ENCODE results near the gene HERC2. TPM values are rescaled to one million over a fixed set of nuclear protein-coding genes. Genes with fewer than 3 reads are reported as not detected.
A peak's percentile ranks its signal among the peaks of the same experiment; 100 is the strongest.

HERC2 gene
- total and polyA plus RNA-seq, 9 of the 15 experiments (the other 6 are each of a cell fraction or from before 2014, with no cell fraction given): 10.6 to 84.0 (median 42.6) TPM

GRCh38 chr15:28079313-28079969 lies 242.5 kb downstream of the HERC2 start:
- ChIA-PET POLR2A (interaction anchor here (0.7 kb wide), 1 partner anchor 122 kb away, joined by 3 read pairs; no protein-coding TSS in a partner anchor), CTCF (ENCODE audit: low intra/inter-chr PET ratio) (no interaction called here)
- in situ Hi-C loops (cut with MboI) (no loop called here), intact Hi-C loops (cut with micrococcal nuclease) (no loop called here)
- no peaks in the 10 kb centered on the region for H3K4me1 ChIP-seq (replicated peaks in 1 of 2; ENCODE audit: control insufficient read depth in 2 of 2, insufficient read depth in 2 of 2, low read length in 2 of 2)
- no peak overlapping the region for H3K9ac ChIP-seq (ENCODE audit: insufficient read depth in 1 of 2, low read depth in 2 of 2, low read length in 2 of 2)
- H3K9me1 ChIP-seq (ENCODE audit: control insufficient read depth, insufficient read depth, low read length): no peaks in the 10 kb centered on the region
- H3K4me2 ChIP-seq (ENCODE audit: insufficient read depth, low read length): no peak overlapping the region
- no peak overlapping the region for H2AFZ ChIP-seq (ENCODE audit: low read depth, low read length)
- H3K79me2 ChIP-seq (ENCODE audit: control insufficient read depth, insufficient read depth, low read length): no peaks in the 10 kb centered on the region
- H3K27ac ChIP-seq (ENCODE audit: extremely low read depth, low read depth, low read length): no peak overlapping the region
- H4K20me1 ChIP-seq (replicated peaks; ENCODE audit: control insufficient read depth, insufficient read depth, low read length): no peaks in the 10 kb centered on the region
- H3K4me3 ChIP-seq: no peak overlapping the region
- no TSS peak for BruUV-seq (replicated peaks)
- no peaks in the 10 kb centered on the region for H3K36me3 ChIP-seq (ENCODE audit: control insufficient read depth, insufficient read depth, low read length)
- TF ChIP-seq NFATC3 (IDR thresholded peaks at IDR 0.05) (no peak), KHSRP (IDR thresholded peaks at IDR 0.05) (no peak), FOXK2 (conservative IDR thresholded peaks at IDR 0.05 in 1 of 2, IDR thresholded peaks at IDR 0.05 in 1 of 2; ENCODE audit: low read depth in 2 of 2) (no peak), SAFB2 (IDR thresholded peaks at IDR 0.05; ENCODE audit: borderline replicate concordance, low read depth, low read length, severe bottlenecking) (no peak), ZBTB34 (CRISPR knock-in tag; IDR thresholded peaks at IDR 0.05) (no peak), ZNF146 (CRISPR knock-in tag; IDR thresholded peaks at IDR 0.05; ENCODE audit: unreplicated experiment) (no peak), ZC3H11A (IDR thresholded peaks at IDR 0.05; ENCODE audit: low read depth, low read length) (no peak), BRF1 (IDR thresholded peaks at IDR 0.05; ENCODE audit: borderline replicate concordance, extremely low read depth, insufficient read length) (no peak), MECOM (CRISPR knock-in tag; IDR thresholded peaks at IDR 0.05) (no peak), THRB (CRISPR knock-in tag; conservative IDR thresholded peaks at IDR 0.05) (no peak), ZBTB26 (CRISPR knock-in tag; IDR thresholded peaks at IDR 0.05) (no peak), PATZ1 (CRISPR knock-in tag; IDR thresholded peaks at IDR 0.05; ENCODE audit: borderline replicate concordance) (no peak)
- WGBS (ENCODE audit: insufficient coverage, low coverage, missing lambda C conversion rate): 3% methylated on average over 9 of the region's 9 CpGs
- DNase-seq (ENCODE audit: extremely low read depth in 1 of 4, low spot score in 3 of 4) (no peak), FAIRE-seq (no peak), ATAC-seq (peak; percentile 40; the same call in 1 of the 3 replicates)
- H3K9me3 ChIP-seq (replicated peaks; ENCODE audit: control insufficient read depth, insufficient read depth, low read depth, low read length): no peaks in the 10 kb centered on the region; the same call in 1 of the 2 replicates
- H3K27me3 ChIP-seq (ENCODE audit: control insufficient read depth in 2 of 2, insufficient read depth in 2 of 2, low read length in 2 of 2): peaks cover 10 to 29% of the 10 kb centered on the region in 2 experiments; a peak in 4 of 5 replicates
